Heart left ventricle (tissue), 13 donors: ENCODE results near the gene RBMS1.

Source experiments
- POLR2A ChIP-seq, 2 donors: fragments of 450-650 bp; IDR thresholded peaks; one replicate each; pipeline ENCODE4 v1.6.1; 2017; ENCODE audit warnings: antibody characterized with exemption in 2 of 2, mild to moderate bottlenecking in 2 of 2, moderate library complexity in 2 of 2
- TF ChIP-seq, protein P1 (sequence below), 12 donors: fragments of 200-600 bp; sonication (generic) in 4 of 12; IDR thresholded peaks; one replicate each; pipeline versions ENCODE4 v1.5.0 to v1.8.0; 2018 to 2022; ENCODE audit warnings: antibody characterized with exemption in 12 of 12, mild to moderate bottlenecking in 5 of 12
- donor health status: ischemic (EF 13 %, LVEDD 7.1; RV severe dilation, severe dysfunction).
- donor health status: DM: no; HTN: yes; CAD: no.
- donor health status: DM: no; HTN: no; CAD: no.
- donor health status: ischemic (EF 25% LVEDD 6.9; RV normal size, moderate dysfunction).
- donor health status: ischemic (EF 25% LVEDD 5.7; RV mildly dilated, moderate dysfunction).
- donor health status: ischemic (EF 35%, LVEDD 5.7; RV mildly dilated, moderate dysfunction).
- donor health status: nonischemic (EF 11% LVEDD 7.7; RV severe dilation, severe dysfunction).
- donor health status: DM: yes; HTN: yes; CAD: no.
- donor health status: PGD.
- donor health status: ischemic (EF 29% LVEDD 5.4; RV normal size, mild dysfunction).
- donor health status: nonischemic (EF 23%, LVEDD 6.1; RV moderate dilation, normal function).

DNA sequence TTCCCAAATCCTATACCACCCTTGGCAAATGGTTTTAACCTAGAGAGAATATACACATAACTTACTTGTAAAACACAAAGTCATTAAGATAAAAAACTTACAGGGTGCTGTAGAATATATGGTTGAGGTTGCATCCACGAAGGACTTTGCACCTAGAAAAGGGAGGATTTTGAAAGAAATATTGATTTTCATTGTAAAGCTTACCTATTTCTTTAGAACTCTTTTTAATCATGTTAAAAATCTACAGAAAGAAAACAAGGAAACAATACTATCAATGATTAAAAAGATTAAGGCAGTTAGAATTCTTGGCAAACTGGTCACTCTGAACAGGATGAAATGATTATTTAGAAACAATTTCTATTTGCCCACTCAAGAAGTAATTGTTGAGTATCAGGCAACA is 212.4 kb downstream of the RBMS1 start:
- TF ChIP-seq, protein P1, sequence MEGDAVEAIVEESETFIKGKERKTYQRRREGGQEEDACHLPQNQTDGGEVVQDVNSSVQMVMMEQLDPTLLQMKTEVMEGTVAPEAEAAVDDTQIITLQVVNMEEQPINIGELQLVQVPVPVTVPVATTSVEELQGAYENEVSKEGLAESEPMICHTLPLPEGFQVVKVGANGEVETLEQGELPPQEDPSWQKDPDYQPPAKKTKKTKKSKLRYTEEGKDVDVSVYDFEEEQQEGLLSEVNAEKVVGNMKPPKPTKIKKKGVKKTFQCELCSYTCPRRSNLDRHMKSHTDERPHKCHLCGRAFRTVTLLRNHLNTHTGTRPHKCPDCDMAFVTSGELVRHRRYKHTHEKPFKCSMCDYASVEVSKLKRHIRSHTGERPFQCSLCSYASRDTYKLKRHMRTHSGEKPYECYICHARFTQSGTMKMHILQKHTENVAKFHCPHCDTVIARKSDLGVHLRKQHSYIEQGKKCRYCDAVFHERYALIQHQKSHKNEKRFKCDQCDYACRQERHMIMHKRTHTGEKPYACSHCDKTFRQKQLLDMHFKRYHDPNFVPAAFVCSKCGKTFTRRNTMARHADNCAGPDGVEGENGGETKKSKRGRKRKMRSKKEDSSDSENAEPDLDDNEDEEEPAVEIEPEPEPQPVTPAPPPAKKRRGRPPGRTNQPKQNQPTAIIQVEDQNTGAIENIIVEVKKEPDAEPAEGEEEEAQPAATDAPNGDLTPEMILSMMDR (IDR thresholded peaks at IDR 0.05), result no peak
- no peak for TF ChIP-seq POLR2A (IDR thresholded peaks at IDR 0.05)
